Neuronal stem cell (in vitro differentiated cells): ENCODE results near the gene ARHGAP26.
A peak's percentile ranks its signal among the peaks of the same experiment; 100 is the strongest.

Experiments used
- DNase-seq: peaks from one replicate; pipeline ENCODE4 v3.0.0-alpha.2; 2013; ENCODE audit warnings: low spot score
- H2AFZ ChIP-seq: one replicate; pipeline ENCODE4 v1.6.1; 2013; ENCODE audit warnings: mild to moderate bottlenecking, low read length, inconsistent platforms
- H2AK5ac ChIP-seq: 2 replicates; pipeline ENCODE4 v1.6.1; 2013; ENCODE audit warnings: low read depth, mild to moderate bottlenecking, inconsistent platforms, low read length, moderate library complexity, mixed read lengths
- H2BK120ac ChIP-seq: 2 replicates; pipeline ENCODE4 v1.6.1; 2013; ENCODE audit warnings: low read depth, mild to moderate bottlenecking, inconsistent platforms, low read length, moderate library complexity, mixed read lengths
- H2BK12ac ChIP-seq: one replicate; pipeline ENCODE4 v1.6.1; 2013; ENCODE audit warnings: low read length, inconsistent platforms
- H2BK15ac ChIP-seq: 2 replicates; pipeline ENCODE4 v1.6.1; 2013; ENCODE audit warnings: mild to moderate bottlenecking, low read length, inconsistent platforms, mixed read lengths
- H2BK5ac ChIP-seq: one replicate; pipeline ENCODE4 v1.6.1; 2013; ENCODE audit warnings: inconsistent platforms, mild to moderate bottlenecking, low read length, moderate library complexity
- H3K14ac ChIP-seq: one replicate; pipeline ENCODE4 v1.6.1; 2013; ENCODE audit warnings: low read length, inconsistent platforms
- H3K18ac ChIP-seq: 2 replicates; pipeline ENCODE4 v1.6.1; 2013; ENCODE audit warnings: low read length, inconsistent platforms
- H3K23ac ChIP-seq: 2 replicates; pipeline ENCODE4 v1.6.1; 2013; ENCODE audit warnings: low read depth, mild to moderate bottlenecking, mixed read lengths, low read length, inconsistent platforms; ENCODE audit not compliant: poor library complexity
- H3K27ac ChIP-seq: replicated peaks from 3 replicates; pipeline ENCODE4 v1.5.1; 2013; ENCODE audit warnings: low read length, inconsistent platforms
- H3K27me3 ChIP-seq, 3 experiments: 2 replicates each; pipeline ENCODE4 v1.6.1; 2013; ENCODE audit warnings: low read length in 3 of 3, mild to moderate bottlenecking in 2 of 3, inconsistent platforms in 1 of 3, low read depth in 1 of 3, mixed read lengths in 1 of 3, moderate library complexity in 1 of 3; ENCODE audit not compliant: control insufficient read depth in 3 of 3, insufficient read depth in 3 of 3
- H3K36me3 ChIP-seq, 2 donors: replicated peaks in 1 of 2; 2 replicates each; pipeline ENCODE4 v1.6.1; 2013; ENCODE audit warnings: low read length in 2 of 2; ENCODE audit not compliant: control insufficient read depth in 2 of 2, insufficient read depth in 2 of 2
- H3K4ac ChIP-seq: 2 replicates; pipeline ENCODE4 v1.6.1; 2013; ENCODE audit warnings: inconsistent platforms, mild to moderate bottlenecking, low read length, moderate library complexity
- H3K4me1 ChIP-seq, 2 donors: 1 replicate in 1 of 2; 2 replicates in 1 of 2; pipeline ENCODE4 v1.6.1; 2013; ENCODE audit warnings: low read length in 2 of 2, low read depth in 1 of 2; ENCODE audit not compliant: control insufficient read depth in 2 of 2, insufficient read depth in 1 of 2
- H3K4me2 ChIP-seq: one replicate; pipeline ENCODE4 v1.6.1; 2013; ENCODE audit warnings: mild to moderate bottlenecking, low read length, inconsistent platforms; ENCODE audit not compliant: insufficient read depth, poor library complexity, severe bottlenecking
- H3K4me3 ChIP-seq, 2 donors: 2 replicates each; pipeline ENCODE4 v1.5.1; 2013; ENCODE audit warnings: low read length in 2 of 2, mild to moderate bottlenecking in 2 of 2, inconsistent platforms in 1 of 2, moderate library complexity in 1 of 2
- H3K79me1 ChIP-seq: one replicate; pipeline ENCODE4 v1.6.1; 2013; ENCODE audit warnings: low read depth, mild to moderate bottlenecking, inconsistent platforms, low read length, moderate library complexity
- H3K9ac ChIP-seq: one replicate; pipeline ENCODE4 v1.6.1; 2013; ENCODE audit warnings: mild to moderate bottlenecking, low read depth, low read length, inconsistent platforms; ENCODE audit not compliant: poor library complexity
- H3K9me3 ChIP-seq, 2 donors: replicated peaks in 1 of 2; 2 replicates each; pipeline versions ENCODE3 to v1.6.1; 2013; ENCODE audit warnings: low read length in 2 of 2, mild to moderate bottlenecking in 2 of 2, inconsistent platforms in 1 of 2, low read depth in 1 of 2, mixed read lengths in 1 of 2, moderate library complexity in 1 of 2; ENCODE audit not compliant: control insufficient read depth in 2 of 2, insufficient read depth in 1 of 2
- H4K8ac ChIP-seq: one replicate; pipeline ENCODE4 v1.6.1; 2013; ENCODE audit warnings: low read depth, mild to moderate bottlenecking, inconsistent platforms, low read length, moderate library complexity
- H4K91ac ChIP-seq: one replicate; pipeline ENCODE4 v1.6.1; 2013; ENCODE audit warnings: low read length, low read depth, mild to moderate bottlenecking, inconsistent platforms; ENCODE audit not compliant: poor library complexity
- WGBS, 2 donors: extraction: QIAGEN DNeasy Blood & Tissue Kit; methylation state at CpG; one replicate each; pipeline ENCODE4 v1.1.7; 2013; ENCODE audit warnings: missing lambda C conversion rate in 2 of 2, mixed read lengths in 1 of 2; ENCODE audit not compliant: insufficient read length in 2 of 2, insufficient replicate concordance in 1 of 2; ENCODE audit errors: extremely low coverage in 2 of 2; 5-methylcytosine and 5-hydroxymethylcytosine counted together

The ARHGAP26 gene

DNA sequence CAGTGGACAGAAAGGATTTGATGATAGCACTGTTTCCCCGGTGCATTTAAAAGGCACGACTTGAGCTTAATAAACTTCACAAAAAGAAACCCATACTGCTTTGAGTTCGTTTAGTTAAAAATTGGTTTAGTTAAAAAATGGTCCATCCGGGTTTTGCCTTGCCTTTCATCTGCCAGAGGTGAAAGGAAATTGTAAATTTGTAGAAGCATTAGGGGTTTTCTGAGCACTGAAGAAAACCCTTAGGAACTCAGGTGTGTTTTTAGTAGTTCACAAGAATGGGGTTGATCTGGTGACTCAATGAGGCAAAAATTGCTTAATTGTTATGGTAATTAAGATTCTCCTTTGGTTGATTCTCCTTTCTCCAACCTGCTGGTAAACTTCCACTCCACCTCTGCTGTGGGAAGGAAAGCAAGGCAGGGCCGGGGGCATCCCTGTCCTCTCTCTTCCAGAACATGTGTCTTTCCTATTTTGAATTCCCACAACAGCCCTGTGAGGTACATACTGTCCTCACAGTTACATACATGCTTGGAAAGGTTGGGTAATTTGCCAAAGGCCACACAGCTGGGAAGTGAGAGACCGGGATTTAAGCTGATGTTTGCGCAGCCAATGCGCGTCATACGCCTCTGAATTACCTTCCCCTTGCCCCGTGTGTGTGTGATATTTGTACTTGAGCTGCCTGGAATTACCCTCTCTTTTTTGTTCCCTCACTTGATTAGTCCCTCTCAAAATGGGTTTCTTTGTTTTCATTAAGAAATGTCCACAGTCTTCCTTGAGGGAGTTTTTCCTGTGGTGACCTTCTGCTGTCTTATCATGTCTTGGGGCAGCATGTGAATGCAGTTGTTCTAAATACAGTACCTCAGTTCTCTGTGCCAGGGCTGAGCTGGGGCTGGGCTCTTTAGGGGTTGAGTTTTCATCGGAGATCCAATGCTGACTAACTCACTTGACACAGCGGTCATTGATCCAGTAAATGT lies 94.4 kb downstream of the ARHGAP26 start:
- Histone ChIP-seq H3K18ac (no peak overlapping the region), H3K79me1 (no peaks in the 10 kb centered on the region), H3K27ac (no peak overlapping the region), H3K14ac (no peak overlapping the region), H2BK15ac (no peak overlapping the region), H3K4me1 (peaks cover 2 to 9% of the 10 kb centered on the region in 2 donors), H4K8ac (no peak overlapping the region), H3K27me3 (no peaks in the 10 kb centered on the region), H2AFZ (no peak overlapping the region), H3K9ac (no peak overlapping the region), H3K4me2 (no peak overlapping the region), H3K4ac (no peak overlapping the region), H2BK120ac (no peak overlapping the region), H2AK5ac (no peak overlapping the region), H3K36me3 (no peaks in the 10 kb centered on the region), H2BK12ac (no peak overlapping the region), H2BK5ac (no peak overlapping the region), H4K91ac (no peak overlapping the region), H3K23ac (no peak overlapping the region), H3K9me3 (no peaks in the 10 kb centered on the region), H3K4me3 (no peak overlapping the region)
- DNase-seq, result no peak
- no CpG with 5 or more reads among the region's 13 CpGs for WGBS, 2 donors

DNA sequence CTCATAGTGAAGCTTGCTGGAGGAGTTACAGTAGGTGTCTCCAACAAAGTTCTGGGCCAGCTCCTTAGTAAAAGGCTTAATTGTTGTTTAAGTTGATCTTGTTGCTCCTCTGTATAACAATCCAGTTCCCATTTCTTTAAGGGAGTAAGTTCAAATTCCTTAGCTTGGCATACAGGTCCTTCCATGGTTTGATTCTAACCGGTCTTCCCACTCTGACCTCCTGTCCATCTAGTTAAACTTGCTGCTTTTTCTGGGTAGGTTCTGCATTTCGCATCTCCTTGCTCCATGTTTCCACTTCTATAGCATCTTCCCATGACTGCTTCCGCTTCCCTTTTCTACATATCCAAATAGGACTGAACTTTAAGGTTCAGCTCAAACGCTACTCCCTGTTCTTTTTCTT lies 95.5 kb downstream of the ARHGAP26 start:
- Histone ChIP-seq H2BK120ac (no peak overlapping the region), H3K4me1 (peaks cover 2 to 9% of the 10 kb centered on the region in 2 donors), H4K91ac (no peak overlapping the region), H2AFZ (no peak overlapping the region), H2BK12ac (no peak overlapping the region), H2BK15ac (no peak overlapping the region), H3K4me3 (no peak overlapping the region), H3K14ac (no peak overlapping the region), H3K9ac (no peak overlapping the region), H3K27me3 (no peaks in the 10 kb centered on the region), H3K36me3 (no peaks in the 10 kb centered on the region), H2BK5ac (no peak overlapping the region), H3K23ac (no peak overlapping the region), H4K8ac (no peak overlapping the region), H3K27ac (no peak overlapping the region), H3K79me1 (no peaks in the 10 kb centered on the region), H3K9me3 (no peaks in the 10 kb centered on the region), H3K18ac (no peak overlapping the region), H3K4me2 (no peak overlapping the region), H2AK5ac (no peak overlapping the region), H3K4ac (no peak overlapping the region)
- no CpG with 5 or more reads among the region's 4 CpGs for WGBS, 2 donors
- DNase-seq, result no peak

DNA sequence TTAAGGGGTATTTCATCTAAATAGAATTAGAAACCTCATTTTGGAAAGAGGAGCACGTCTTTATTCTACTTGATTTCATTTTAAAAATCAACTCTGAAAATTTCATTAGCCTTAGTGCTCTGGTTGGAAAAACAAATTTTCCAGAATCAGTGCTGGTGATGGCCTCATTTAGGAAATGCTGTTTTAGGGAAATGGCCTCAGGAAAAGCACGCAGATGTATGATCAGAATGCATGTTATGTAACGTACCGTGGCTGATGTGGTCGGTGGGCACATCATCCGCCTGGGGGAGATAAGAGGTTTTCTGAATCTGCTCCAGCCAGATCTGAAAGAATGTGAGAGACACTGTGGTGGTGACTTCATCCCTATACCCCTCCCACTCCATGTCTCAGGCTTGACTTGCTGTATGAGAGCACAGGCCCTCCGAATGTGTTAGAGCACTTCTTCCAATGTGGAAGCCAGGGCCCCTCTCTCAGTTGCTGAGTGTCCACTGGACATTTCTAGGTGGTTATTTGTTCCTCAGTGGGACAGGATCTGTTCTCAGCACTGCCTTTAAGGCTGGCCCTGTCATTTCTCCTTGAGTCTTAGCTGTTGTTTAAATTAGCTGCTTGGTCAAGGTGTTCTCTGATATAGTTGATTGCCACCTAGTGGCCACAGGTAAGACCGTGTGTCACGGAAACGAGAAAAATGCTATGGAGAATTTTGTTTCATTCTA lies 96.5 kb downstream of the ARHGAP26 start:
- Histone ChIP-seq H2BK5ac (no peak overlapping the region), H2BK120ac (no peak overlapping the region), H2BK15ac (no peak overlapping the region), H3K4ac (no peak overlapping the region), H3K79me1 (no peaks in the 10 kb centered on the region), H3K18ac (no peak overlapping the region), H3K9ac (no peak overlapping the region), H3K27me3 (no peaks in the 10 kb centered on the region), H3K14ac (no peak overlapping the region), H4K91ac (no peak overlapping the region), H3K36me3 (no peaks in the 10 kb centered on the region), H3K4me3 (no peak overlapping the region), H3K4me2 (no peak overlapping the region), H4K8ac (no peak overlapping the region), H3K23ac (no peak overlapping the region), H2BK12ac (no peak overlapping the region), H3K27ac (no peak overlapping the region), H2AK5ac (no peak overlapping the region), H3K9me3 (no peaks in the 10 kb centered on the region), H3K4me1 (peaks cover 2 to 9% of the 10 kb centered on the region in 2 donors), H2AFZ (peak overlapping the region; percentile 42)
- no CpG with 5 or more reads among the region's 10 CpGs for WGBS, 2 donors
- peak; percentile 42 for DNase-seq

DNA sequence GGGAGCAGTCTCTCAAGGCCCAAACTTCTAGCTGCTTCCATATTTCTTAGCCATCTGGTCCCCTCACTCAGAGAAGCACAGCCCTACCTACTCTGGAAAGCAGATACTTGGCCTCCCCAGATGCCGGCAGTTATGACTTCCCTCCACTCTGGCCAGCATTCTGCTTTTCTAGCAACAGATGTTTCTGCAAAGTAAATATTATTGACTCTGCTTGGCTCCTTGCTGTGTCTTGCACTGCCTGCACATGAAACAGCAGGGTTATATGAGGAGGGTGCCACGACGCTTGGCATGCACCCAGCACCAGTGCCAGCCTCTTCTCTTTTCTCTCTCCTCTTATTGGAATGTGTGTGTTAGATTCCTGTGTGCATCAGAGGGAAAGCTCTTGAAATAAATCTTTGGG lies 99.7 kb downstream of the ARHGAP26 start:
- H4K91ac ChIP-seq, result no peak overlapping the region
- H3K14ac ChIP-seq, result no peak overlapping the region
- no peaks in the 10 kb centered on the region for H3K36me3 ChIP-seq
- H3K27ac ChIP-seq, result no peak overlapping the region
- no peak for DNase-seq
- H3K18ac ChIP-seq, result no peak overlapping the region
- no peak overlapping the region for H3K4me3 ChIP-seq
- no peak overlapping the region for H3K4me2 ChIP-seq
- no peak overlapping the region for H2BK5ac ChIP-seq
- H2AK5ac ChIP-seq, result no peak overlapping the region
- no peak overlapping the region for H2BK15ac ChIP-seq
- peaks cover 2 to 3% of the 10 kb centered on the region in 2 donors for H3K4me1 ChIP-seq
- H3K79me1 ChIP-seq, result no peaks in the 10 kb centered on the region
- no peaks in the 10 kb centered on the region for H3K9me3 ChIP-seq
- H3K4ac ChIP-seq, result no peak overlapping the region
- no peak overlapping the region for H3K23ac ChIP-seq
- no peak overlapping the region for H3K9ac ChIP-seq
- WGBS, 2 donors, result no CpG with 5 or more reads among the region's 3 CpGs
- H3K27me3 ChIP-seq, result no peaks in the 10 kb centered on the region
- H2AFZ ChIP-seq, result no peak overlapping the region
- H2BK12ac ChIP-seq, result no peak overlapping the region
- no peak overlapping the region for H2BK120ac ChIP-seq
- H4K8ac ChIP-seq, result no peak overlapping the region
